ENCODE measurements around the gene ARHGEF17. TPM values are rescaled to one million over a fixed set of nuclear protein-coding genes. Genes with fewer than 3 reads are reported as not detected.
A peak's percentile ranks its signal among the peaks of the same experiment; 100 is the strongest.

The ARHGEF17 gene
- total RNA-seq, 2 experiments from 2014 or later: 0.05 TPM

DNA sequence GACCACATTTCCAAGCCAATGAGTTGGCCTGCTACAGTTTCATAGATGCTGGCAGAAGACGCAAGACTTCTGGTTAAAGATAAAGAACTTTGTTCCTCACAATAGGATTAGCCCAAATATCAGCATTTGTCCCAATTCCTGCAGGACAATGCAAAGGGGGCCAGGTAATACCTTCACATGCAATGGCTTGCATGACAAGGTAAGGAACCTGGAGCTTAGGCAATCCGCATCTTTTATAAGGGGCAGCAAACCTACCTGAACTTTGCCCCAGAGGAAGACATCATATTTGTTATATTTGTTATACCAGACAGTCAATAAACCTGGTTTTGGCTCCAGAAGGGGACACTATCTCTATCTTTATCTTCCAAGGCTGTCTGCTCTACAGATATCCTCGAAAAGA lies 30.6 kb upstream of the ARHGEF17 start:
- no peaks in the 10 kb centered on the region for H3K36me3 Mint-ChIP-seq (ENCODE audit: low read depth)
- H3K27ac Mint-ChIP-seq: no peak overlapping the region
- peaks cover 18% of the 10 kb centered on the region for H3K27me3 Mint-ChIP-seq
- no peak overlapping the region for H3K4me3 Mint-ChIP-seq
- peaks cover 12% of the 10 kb centered on the region for H3K4me1 Mint-ChIP-seq
- POLR2A ChIA-PET: no interaction called here
- CTCF ChIA-PET: interaction anchor here (0.8 kb wide), 1 partner anchor 18 kb away, joined by 3 read pairs; no protein-coding TSS in a partner anchor
- no peak for DNase-seq
- H3K9me3 Mint-ChIP-seq: no peaks in the 10 kb centered on the region

DNA sequence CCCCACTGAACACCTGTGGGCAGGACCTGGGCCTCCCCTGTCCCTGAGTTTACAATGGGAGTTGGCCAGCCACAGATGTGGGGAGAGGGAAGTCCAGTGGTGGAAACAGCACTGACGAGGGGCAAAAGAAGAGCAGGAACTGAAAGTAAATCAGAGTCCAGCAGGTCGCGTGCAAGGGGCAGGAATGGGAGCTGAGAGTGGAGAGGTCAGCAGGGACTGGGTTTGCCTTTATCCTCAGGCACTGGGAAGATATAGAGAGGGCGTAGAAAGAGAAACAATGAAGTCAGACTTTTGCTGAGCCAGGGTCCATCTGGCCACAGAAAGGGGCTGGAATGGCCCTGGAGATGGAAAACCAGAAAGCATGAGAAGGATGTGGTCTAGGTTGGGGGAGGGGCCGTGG lies 27.4 kb upstream of the ARHGEF17 start:
- H3K9me3 Mint-ChIP-seq: no peaks in the 10 kb centered on the region
- H3K4me1 Mint-ChIP-seq: peaks cover 13% of the 10 kb centered on the region
- ChIA-PET POLR2A (no interaction called here), CTCF (interaction anchor here (1.1 to 2.2 kb wide), 2 partner anchors 10 to 14 kb away, joined by 3 to 6 read pairs; no protein-coding TSS in a partner anchor)
- peaks cover 13% of the 10 kb centered on the region for H3K27me3 Mint-ChIP-seq
- no peaks in the 10 kb centered on the region for H3K36me3 Mint-ChIP-seq (ENCODE audit: low read depth)
- no peak overlapping the region for H3K4me3 Mint-ChIP-seq
- no peak for DNase-seq
- H3K27ac Mint-ChIP-seq: no peak overlapping the region

DNA sequence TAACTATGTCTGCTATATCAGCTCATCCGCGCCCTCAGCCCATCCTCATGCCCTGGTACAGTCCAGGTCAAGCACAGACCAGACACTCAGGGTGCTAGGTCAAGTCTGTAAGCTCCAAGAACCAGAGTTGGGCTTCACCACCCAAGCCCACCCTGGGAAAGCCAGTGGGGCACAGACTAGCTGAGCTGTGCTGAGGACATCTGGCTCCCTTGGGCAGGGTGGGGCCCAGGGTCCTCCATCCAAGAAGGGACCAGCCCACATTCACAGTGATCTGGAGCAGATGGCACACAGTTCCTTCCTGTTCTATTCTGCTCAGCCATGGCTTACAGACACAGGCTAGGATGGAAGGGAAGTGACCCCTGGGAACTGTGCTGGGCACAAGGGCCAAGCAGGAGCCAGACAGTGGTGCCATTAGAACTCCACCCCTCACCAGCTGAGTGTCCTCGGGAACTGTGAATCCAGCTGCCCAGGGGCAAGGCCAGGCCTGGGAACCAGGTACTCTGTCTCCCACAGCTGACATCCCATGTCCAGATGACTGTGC lies 26.8 kb upstream of the ARHGEF17 start:
- no peaks in the 10 kb centered on the region for H3K36me3 Mint-ChIP-seq (ENCODE audit: low read depth)
- CTCF ChIA-PET: interaction anchor here (1.1 to 2.2 kb wide), 2 partner anchors 9 to 14 kb away, joined by 3 to 6 read pairs; no protein-coding TSS in a partner anchor
- H3K27ac Mint-ChIP-seq: no peak overlapping the region
- peaks cover 8% of the 10 kb centered on the region for H3K27me3 Mint-ChIP-seq
- no peaks in the 10 kb centered on the region for H3K9me3 Mint-ChIP-seq
- no peak overlapping the region for H3K4me3 Mint-ChIP-seq
- no peak for DNase-seq
- peaks cover 13% of the 10 kb centered on the region for H3K4me1 Mint-ChIP-seq
- POLR2A ChIA-PET: no interaction called here

DNA sequence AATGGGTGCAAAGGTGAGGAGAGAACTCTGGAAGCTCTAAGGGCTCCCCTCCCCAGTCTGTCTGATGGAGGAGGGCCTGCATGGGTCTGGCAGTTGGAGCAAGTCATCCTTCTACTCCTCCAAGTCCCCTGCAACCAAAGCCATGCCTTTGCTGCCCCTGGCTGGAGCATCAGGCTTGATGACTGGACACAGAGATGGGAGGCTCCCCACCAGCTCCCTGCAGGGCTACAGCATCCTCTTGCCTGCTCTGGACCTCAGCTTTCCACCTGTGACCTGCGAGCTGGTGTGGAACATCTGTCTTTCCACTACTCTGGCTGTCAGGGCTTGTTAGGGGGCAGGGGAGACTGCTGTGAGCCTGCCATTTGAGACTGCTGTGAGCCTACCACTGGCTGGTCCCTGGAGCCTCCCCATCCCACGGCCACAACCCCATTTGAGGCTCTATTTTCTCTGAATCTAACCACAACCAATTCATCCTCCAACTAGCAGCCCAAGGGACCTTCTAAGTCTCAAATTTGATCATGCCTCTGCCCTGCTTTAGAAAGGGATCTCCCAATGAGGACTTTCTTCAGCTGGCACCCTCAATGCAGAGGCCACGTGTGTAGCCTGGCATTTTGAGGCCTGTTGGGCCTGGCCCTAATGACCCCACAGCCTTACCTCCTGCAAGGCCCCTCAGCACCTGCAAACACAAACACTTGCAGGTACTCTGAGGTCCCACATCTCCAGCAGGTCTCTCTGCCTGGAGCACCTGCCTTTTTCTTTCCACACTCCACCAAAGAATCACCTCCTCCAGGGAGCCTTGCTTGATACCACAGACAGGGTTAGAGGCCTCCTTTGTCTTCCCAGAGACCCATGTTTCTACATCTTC lies 26.0 kb upstream of the ARHGEF17 start:
- Mint-ChIP-seq H3K4me1 (peaks cover 13% of the 10 kb centered on the region), H3K36me3 (ENCODE audit: low read depth) (no peaks in the 10 kb centered on the region), H3K9me3 (no peaks in the 10 kb centered on the region), H3K4me3 (no peak overlapping the region), H3K27me3 (peaks cover 3% of the 10 kb centered on the region), H3K27ac (no peak overlapping the region)
- POLR2A ChIA-PET: interaction anchor here (1.3 kb wide), 1 partner anchor 16 kb away, joined by 3 read pairs; no protein-coding TSS in a partner anchor
- DNase-seq: no peak
- CTCF ChIA-PET: interaction anchor here (2.2 kb wide), 1 partner anchor 8 kb away, joined by 6 read pairs; no protein-coding TSS in a partner anchor

DNA sequence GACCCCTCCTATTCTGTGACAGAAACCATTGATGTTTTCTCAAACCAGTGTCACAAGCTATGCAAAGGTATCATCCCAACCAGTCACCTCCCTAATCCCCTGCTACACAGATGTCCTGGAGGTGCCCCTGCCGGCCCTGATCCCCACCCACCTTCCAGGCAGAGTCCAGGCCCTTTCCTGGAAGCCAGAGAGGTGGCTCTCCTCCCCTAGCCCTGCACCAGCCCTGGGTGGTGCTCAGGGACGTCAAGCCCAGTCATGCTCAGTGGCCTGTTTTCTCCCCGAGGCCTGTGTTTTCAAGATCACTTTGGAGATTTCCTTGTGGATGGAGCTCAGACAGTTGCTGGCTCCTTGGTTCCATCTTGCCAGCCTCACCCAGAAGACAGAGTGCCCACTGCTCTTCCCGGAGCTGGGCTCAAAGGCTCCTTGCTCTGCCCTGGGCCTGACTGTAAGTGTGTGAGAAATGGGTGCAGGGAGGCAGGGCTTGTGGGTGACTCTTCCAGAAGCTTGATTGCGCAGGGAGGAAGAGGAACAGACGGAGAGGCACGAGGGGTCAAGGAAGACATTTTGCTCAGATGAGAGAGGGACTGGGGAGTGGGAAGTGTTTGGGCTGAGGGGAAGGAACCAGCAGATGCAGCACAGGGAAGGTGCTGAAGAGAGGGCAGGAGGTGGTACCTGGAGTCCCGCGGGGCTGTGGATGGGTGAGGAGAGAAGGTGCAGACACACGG lies 24.6 kb upstream of the ARHGEF17 start:
- no peaks in the 10 kb centered on the region for H3K9me3 Mint-ChIP-seq
- H3K27me3 Mint-ChIP-seq: no peaks in the 10 kb centered on the region
- POLR2A ChIA-PET: interaction anchor here (1.3 kb wide), 1 partner anchor 15 kb away, joined by 3 read pairs; no protein-coding TSS in a partner anchor

DNA sequence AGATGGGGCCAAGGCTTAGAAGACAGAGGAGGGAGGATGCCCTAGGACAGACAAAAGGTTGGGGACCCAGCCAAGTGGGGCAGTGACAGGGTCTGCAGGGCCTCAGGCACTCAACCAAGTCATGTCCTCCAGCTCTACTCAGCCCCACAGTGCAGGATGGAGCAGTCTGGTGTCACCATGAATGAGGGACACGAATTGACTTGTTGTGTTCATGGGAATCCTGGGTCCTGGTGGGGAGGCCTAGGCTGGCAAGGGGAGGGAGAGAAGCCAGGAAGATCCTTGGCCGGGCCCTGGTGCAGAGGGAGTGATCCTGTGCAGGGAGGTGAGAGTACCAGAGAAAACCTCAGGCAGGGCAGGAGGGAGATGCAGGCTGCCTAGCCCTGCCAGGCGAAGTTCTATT lies 24.0 kb upstream of the ARHGEF17 start:
- ChIA-PET CTCF (interaction anchor here (0.7 to 1.3 kb wide), 2 partner anchors 10 to 11 kb away, joined by 3 to 5 read pairs; no protein-coding TSS in a partner anchor), POLR2A (no interaction called here)
- Mint-ChIP-seq H3K27me3 (no peaks in the 10 kb centered on the region), H3K36me3 (ENCODE audit: low read depth) (no peaks in the 10 kb centered on the region), H3K27ac (no peak overlapping the region), H3K4me3 (no peak overlapping the region), H3K9me3 (no peaks in the 10 kb centered on the region), H3K4me1 (peaks cover 26% of the 10 kb centered on the region)
- DNase-seq: no peak

More for the DNA sequence above, 24.6 kb upstream of the ARHGEF17 start:
- no peak for DNase-seq
- Mint-ChIP-seq H3K4me1 (peaks cover 20% of the 10 kb centered on the region), H3K4me3 (no peak overlapping the region), H3K36me3 (ENCODE audit: low read depth) (no peaks in the 10 kb centered on the region), H3K27ac (no peak overlapping the region)
- CTCF ChIA-PET: interaction anchor here (1.3 kb wide), 1 partner anchor 11 kb away, joined by 5 read pairs; no protein-coding TSS in a partner anchor

DNA sequence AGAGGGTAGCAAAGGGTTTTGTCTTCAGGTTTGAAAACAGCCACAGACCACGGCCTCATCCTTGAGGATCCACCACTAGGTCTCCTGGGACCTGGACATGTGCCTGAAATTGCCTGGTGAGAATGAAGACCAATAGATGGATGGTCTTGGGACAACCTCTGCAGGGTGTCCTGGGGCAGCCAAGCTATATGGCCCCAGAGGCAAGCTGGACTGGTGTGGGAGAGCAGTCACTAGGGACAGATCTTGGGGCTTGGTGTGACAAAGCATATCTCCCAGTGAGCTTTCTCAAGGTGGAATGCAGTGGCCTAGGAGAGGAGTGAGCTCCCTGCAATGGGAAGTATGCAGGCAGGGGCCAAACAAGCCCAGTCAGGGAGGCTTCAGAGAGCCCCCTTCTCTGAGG lies 22.4 kb upstream of the ARHGEF17 start:
- H3K4me3 Mint-ChIP-seq: no peak overlapping the region
- no peaks in the 10 kb centered on the region for H3K27me3 Mint-ChIP-seq
- ChIA-PET POLR2A (no interaction called here), CTCF (interaction anchor here (0.6 to 1.3 kb wide), 2 partner anchors 65 to 727 kb away, joined by 3 read pairs; no protein-coding TSS in a partner anchor)
- no peak overlapping the region for H3K27ac Mint-ChIP-seq
- H3K4me1 Mint-ChIP-seq: peaks cover 27% of the 10 kb centered on the region
- H3K9me3 Mint-ChIP-seq: no peaks in the 10 kb centered on the region
- no peak for DNase-seq
- H3K36me3 Mint-ChIP-seq (ENCODE audit: low read depth): no peaks in the 10 kb centered on the region

DNA sequence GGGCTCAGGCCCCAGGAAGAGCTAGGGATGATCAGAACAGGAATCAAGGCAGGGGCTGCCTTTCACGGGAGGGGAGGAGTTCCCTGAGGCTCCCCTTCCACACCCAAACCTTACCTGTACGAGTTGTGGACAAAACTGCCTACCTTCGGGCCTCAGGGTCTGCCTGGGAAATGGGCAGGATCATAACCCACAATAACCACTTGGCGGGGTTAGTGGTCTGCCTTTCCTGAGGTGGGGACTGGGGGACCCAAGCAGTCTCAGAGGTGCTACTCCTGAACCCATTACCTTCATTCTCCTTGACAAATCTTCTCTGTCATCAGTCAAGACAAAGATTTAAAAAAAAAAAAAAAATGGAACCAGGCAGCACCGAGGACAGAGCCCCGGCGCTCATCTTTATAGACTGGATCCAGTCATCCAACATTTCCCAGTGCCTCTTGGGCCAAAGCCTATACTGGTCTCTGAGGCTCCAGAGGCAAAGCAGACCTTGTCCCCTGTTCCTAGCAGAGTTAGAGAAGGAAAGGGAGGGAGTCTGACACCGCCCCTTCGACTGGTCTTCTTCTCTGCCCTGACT lies 21.8 kb upstream of the ARHGEF17 start:
- Mint-ChIP-seq H3K4me3 (no peak overlapping the region), H3K27me3 (no peaks in the 10 kb centered on the region), H3K4me1 (peaks cover 24% of the 10 kb centered on the region), H3K36me3 (ENCODE audit: low read depth) (no peaks in the 10 kb centered on the region), H3K9me3 (no peaks in the 10 kb centered on the region), H3K27ac (no peak overlapping the region)
- ChIA-PET POLR2A (no interaction called here), CTCF (interaction anchor here (0.6 to 1.3 kb wide), 2 partner anchors 20 to 65 kb away, joined by 3 read pairs; no protein-coding TSS in a partner anchor)
- no peak for DNase-seq

DNA sequence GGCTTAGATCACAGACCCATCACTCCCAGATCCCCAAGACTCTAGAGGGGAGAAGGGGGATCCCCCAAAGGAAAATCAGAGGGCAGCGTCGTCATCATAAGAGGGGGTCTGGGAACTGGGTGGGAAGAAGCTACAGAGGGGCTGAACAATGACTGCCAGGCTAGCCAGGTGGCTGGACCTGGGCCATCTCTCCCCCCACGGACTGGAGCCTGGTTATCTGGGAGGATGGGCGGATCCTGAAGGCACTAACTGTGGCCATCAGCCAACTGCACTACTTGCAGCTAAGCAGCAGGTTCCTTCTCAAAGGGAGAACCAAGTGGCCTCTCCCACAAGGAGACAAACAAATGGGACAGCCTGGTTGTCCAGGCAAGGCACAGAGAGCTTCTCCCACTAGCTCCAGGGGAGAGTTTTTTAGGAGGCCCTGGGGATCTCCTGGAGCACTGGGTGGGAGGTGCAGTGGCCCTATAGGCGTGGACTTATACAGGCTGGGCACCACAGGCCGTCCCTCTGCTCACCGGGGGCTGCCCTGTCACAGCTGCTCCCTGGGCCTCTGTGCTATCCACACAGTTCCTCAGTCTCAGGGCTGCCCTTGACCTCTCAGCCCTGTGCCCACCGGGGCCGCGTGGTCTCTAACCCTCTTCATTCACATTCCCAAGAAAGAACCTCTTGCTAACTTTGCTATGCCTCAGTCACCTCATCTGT lies 20.5 kb upstream of the ARHGEF17 start:
- CTCF ChIA-PET: interaction anchor here (0.8 to 2.3 kb wide), 5 partner anchors 15 to 110 kb away, joined by 3 to 4 read pairs (median 4); partner anchors contain the start of gene P2RY6
- Mint-ChIP-seq H3K27me3 (no peaks in the 10 kb centered on the region), H3K4me3 (no peak overlapping the region)

DNA sequence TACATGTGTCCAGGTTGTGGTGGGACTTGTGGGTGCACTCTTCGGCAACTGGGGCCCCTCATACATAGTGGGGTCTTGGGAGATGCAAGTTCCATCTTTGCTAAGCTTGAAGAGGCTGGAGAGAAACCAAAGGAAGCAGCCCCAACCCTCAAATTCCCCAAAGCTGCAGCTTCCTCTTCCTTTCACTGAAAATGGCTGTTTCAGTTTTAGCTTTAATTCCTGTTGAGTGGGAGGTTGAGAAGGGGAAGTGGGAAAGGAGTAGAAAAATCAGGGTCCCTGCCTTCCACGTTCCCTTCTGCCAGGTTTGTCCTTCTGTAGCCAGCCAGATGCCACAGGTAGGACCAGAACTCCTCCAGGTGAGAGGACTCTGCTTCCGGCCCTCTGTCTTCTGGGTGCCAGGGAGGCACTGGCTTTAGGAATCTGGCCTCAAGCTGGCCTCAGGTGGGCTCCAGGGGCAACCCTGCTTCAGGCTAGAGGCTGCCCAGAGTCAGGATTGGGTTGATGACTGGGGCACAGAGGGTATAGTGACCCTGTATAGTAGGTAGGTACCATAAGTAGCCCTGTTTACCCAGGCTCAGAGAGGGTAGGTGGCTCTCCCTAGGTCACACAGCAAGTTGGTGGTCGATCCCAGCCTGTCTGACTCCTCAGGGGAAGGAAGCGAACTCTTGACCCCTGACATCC lies 19.7 kb upstream of the ARHGEF17 start:
- no peak for DNase-seq
- no peaks in the 10 kb centered on the region for H3K9me3 Mint-ChIP-seq
- ChIA-PET CTCF (interaction anchor here (0.8 to 2.3 kb wide), 7 partner anchors 16 to 111 kb away, joined by 3 to 5 read pairs (median 4); partner anchors contain the start of gene P2RY6), POLR2A (no interaction called here)
- peaks cover 17% of the 10 kb centered on the region for H3K4me1 Mint-ChIP-seq
- H3K4me3 Mint-ChIP-seq: no peak overlapping the region
- H3K27ac Mint-ChIP-seq: no peak overlapping the region
- H3K27me3 Mint-ChIP-seq: no peaks in the 10 kb centered on the region
- H3K36me3 Mint-ChIP-seq (ENCODE audit: low read depth): no peaks in the 10 kb centered on the region

More for the DNA sequence above, 20.5 kb upstream of the ARHGEF17 start:
- DNase-seq: no peak
- POLR2A ChIA-PET: no interaction called here
- peaks cover 17% of the 10 kb centered on the region for H3K4me1 Mint-ChIP-seq
- H3K36me3 Mint-ChIP-seq (ENCODE audit: low read depth): no peaks in the 10 kb centered on the region
- H3K27ac Mint-ChIP-seq: no peak overlapping the region
- H3K9me3 Mint-ChIP-seq: no peaks in the 10 kb centered on the region

DNA sequence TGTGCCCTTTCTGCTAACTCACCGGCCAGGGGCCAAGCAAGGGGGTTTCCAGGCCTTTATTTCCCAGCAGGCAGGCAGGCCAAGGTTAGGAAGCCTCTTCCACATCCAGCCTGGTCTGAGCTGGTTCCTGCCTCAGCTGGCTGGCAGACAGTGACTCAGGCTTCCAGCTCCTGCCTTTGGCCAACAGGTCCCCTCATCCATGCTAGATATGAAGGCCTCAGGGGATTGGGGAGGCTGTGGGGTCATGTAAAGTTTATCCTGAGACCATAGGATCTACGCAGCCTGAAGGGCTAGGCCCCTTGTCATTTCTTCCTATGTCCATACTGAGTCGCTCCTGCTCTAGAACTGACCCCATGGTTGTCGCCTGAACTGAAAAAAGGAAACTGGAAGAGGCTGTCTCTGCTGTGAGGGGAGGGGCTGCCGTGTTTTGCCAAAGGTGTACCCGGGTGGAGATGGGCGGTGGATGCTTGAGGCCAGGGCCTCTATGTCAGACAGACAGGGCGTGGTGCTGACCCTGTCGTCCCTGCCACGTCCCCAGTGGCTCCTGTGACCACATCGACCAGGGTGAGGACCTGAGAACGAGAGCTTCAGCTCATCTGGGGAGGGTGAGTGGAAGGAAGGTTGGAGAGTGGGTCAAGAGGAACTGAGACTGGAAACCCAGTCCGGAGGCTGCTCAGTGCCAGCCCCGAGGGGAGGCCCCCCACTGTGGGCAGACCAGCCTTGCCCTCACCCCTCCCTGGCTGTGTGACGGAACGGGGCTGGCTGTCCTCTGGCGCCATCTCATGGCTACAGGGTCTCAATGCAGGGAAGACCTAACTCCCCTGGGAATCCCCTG lies 19.0 kb upstream of the ARHGEF17 start:
- CTCF ChIA-PET: interaction anchor here (0.6 to 2.3 kb wide), 12 partner anchors 8 to 111 kb away, joined by 3 to 6 read pairs (median 4); partner anchors contain the start of gene P2RY6
- Mint-ChIP-seq H3K27me3 (no peaks in the 10 kb centered on the region), H3K4me1 (peaks cover 17% of the 10 kb centered on the region), H3K9me3 (no peaks in the 10 kb centered on the region), H3K36me3 (ENCODE audit: low read depth) (no peaks in the 10 kb centered on the region), H3K27ac (peak overlapping the region; percentile 32), H3K4me3 (no peak overlapping the region)
- POLR2A ChIA-PET: no interaction called here
- DNase-seq: peak; percentile 60

Measured in activated CD4-positive, alpha-beta memory T cell treated with anti-CD3 and anti-CD28 coated beads, Interleukin-2, amount 10 ng/mL, durations not matched to agents 7 days and 5 days (primary cell).